Measurements from ENCODE around the gene DDX59.

DDX59 gene

GRCh38 chr1:200692316-200692715 lies 22.6 kb upstream of the DDX59 start:
- H3K36me3 ChIP-seq (replicated peaks): no peaks in the 10 kb centered on the region
- no peak for TF ChIP-seq CTCF (IDR thresholded peaks at IDR 0.05; ENCODE audit: low read depth, low read length, missing control alignments)
- in situ Hi-C loops (cut with HindIII; ENCODE audit: low pct_ligation_motif_present, low sequenced_read_pairs): no loop called here
- no peak overlapping the region for H3K27ac ChIP-seq
- no peak overlapping the region for H3K4me3 ChIP-seq (ENCODE audit: low read depth, low read length)
- no peaks in the 10 kb centered on the region for H3K27me3 ChIP-seq (replicated peaks)
- DNase-seq: no peak

GRCh38 chr1:200686620-200687019 lies 16.9 kb upstream of the DDX59 start:
- no peak for DNase-seq
- H3K4me3 ChIP-seq (ENCODE audit: low read depth, low read length): no peak overlapping the region
- TF ChIP-seq CTCF (IDR thresholded peaks at IDR 0.05; ENCODE audit: low read depth, low read length, missing control alignments): no peak

GRCh38 chr1:200684015-200684414 lies 14.3 kb upstream of the DDX59 start:
- H3K4me3 ChIP-seq (ENCODE audit: low read depth, low read length): no peak overlapping the region
- TF ChIP-seq CTCF (IDR thresholded peaks at IDR 0.05; ENCODE audit: low read depth, low read length, missing control alignments): no peak
- no peak for DNase-seq
- in situ Hi-C loops (cut with HindIII; ENCODE audit: low pct_ligation_motif_present, low sequenced_read_pairs): no loop called here
- H3K27ac ChIP-seq: no peak overlapping the region
- H3K27me3 ChIP-seq (replicated peaks): no peaks in the 10 kb centered on the region
- H3K36me3 ChIP-seq (replicated peaks): no peaks in the 10 kb centered on the region

More at GRCh38 chr1:200686620-200687019, 16.9 kb upstream of the DDX59 start:
- H3K27ac ChIP-seq: no peak overlapping the region
- H3K36me3 ChIP-seq (replicated peaks): no peaks in the 10 kb centered on the region
- in situ Hi-C loops (cut with HindIII; ENCODE audit: low pct_ligation_motif_present, low sequenced_read_pairs): no loop called here
- H3K27me3 ChIP-seq (replicated peaks): no peaks in the 10 kb centered on the region

GRCh38 chr1:200683298-200683697 lies 13.6 kb upstream of the DDX59 start:
- Histone ChIP-seq H3K36me3 (replicated peaks) (no peaks in the 10 kb centered on the region), H3K4me3 (ENCODE audit: low read depth, low read length) (no peak overlapping the region), H3K27me3 (replicated peaks) (no peaks in the 10 kb centered on the region), H3K27ac (no peak overlapping the region)
- in situ Hi-C loops (cut with HindIII; ENCODE audit: low pct_ligation_motif_present, low sequenced_read_pairs): no loop called here
- no peak for DNase-seq
- no peak for TF ChIP-seq CTCF (IDR thresholded peaks at IDR 0.05; ENCODE audit: low read depth, low read length, missing control alignments)

GRCh38 chr1:200681231-200681630 lies 11.5 kb upstream of the DDX59 start:
- in situ Hi-C loops (cut with HindIII; ENCODE audit: low pct_ligation_motif_present, low sequenced_read_pairs): no loop called here
- no peaks in the 10 kb centered on the region for H3K27me3 ChIP-seq (replicated peaks)
- no peak overlapping the region for H3K4me3 ChIP-seq (ENCODE audit: low read depth, low read length)
- TF ChIP-seq CTCF (IDR thresholded peaks at IDR 0.05; ENCODE audit: low read depth, low read length, missing control alignments): no peak
- no peaks in the 10 kb centered on the region for H3K36me3 ChIP-seq (replicated peaks)
- no peak for DNase-seq
- no peak overlapping the region for H3K27ac ChIP-seq

- Histone ChIP-seq H3K27ac (no peak overlapping the region), H3K36me3 (replicated peaks) (no peaks in the 10 kb centered on the region), H3K4me3 (ENCODE audit: low read depth, low read length) (no peak overlapping the region), H3K27me3 (replicated peaks) (no peaks in the 10 kb centered on the region)
- no peak for TF ChIP-seq CTCF (IDR thresholded peaks at IDR 0.05; ENCODE audit: low read depth, low read length, missing control alignments)
- DNase-seq: no peak
- in situ Hi-C loops (cut with HindIII; ENCODE audit: low pct_ligation_motif_present, low sequenced_read_pairs): no loop called here
Measured at GRCh38 chr1:200676829-200677228, 7.1 kb upstream of the DDX59 start.
